HG02840 (cell line): Measurements from ENCODE around the gene CBL.

Experiments used
- ATAC-seq: cut with Tn5 transposase; IDR thresholded peaks from one replicate; pipeline ENCODE4 v1.9.1; 2021; ENCODE audit warnings: mild to moderate bottlenecking, moderate library complexity, moderate number of reproducible peaks; ENCODE audit not compliant: unreplicated experiment, low FRiP score

Gene CBL

DNA sequence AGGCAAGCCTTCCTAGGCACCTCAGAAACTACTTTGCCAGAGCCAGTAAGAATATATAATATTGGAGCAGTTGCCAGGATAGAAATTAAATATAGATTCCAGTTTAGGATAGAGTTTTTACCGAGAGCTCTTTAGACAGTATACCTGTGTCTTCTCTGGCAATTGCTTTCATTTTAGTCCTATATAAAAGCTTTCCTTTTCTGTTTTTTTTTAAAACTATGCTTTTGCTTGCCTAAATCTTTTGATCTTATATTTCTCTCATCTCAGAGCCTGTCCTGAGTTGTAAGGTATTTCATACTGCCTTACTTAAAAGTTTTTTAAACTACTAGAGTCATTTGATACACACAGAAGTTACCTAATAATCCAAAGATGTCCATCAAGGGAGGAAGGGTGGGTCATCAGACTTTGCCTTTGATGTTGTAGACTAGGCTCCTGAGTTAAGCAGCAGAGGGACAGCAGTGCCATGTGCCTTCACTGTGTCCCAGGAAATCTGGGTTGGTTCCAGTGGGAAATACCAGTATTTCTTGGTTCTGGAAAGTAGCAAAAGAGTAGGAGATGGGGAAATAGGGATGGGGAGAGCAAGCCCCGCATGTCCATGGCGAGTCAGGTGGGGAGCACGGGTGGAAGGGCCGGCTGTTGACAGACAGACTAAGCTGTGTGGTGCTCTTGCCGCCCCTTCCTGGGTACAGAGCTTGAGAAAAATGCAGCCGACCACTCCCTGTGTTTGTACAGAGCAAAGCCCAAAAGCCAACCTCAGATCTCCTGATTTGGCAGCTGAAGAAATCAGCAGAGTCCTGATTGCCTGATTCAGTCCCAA, 99.6 kb downstream of the CBL start:
- no peak for ATAC-seq

DNA sequence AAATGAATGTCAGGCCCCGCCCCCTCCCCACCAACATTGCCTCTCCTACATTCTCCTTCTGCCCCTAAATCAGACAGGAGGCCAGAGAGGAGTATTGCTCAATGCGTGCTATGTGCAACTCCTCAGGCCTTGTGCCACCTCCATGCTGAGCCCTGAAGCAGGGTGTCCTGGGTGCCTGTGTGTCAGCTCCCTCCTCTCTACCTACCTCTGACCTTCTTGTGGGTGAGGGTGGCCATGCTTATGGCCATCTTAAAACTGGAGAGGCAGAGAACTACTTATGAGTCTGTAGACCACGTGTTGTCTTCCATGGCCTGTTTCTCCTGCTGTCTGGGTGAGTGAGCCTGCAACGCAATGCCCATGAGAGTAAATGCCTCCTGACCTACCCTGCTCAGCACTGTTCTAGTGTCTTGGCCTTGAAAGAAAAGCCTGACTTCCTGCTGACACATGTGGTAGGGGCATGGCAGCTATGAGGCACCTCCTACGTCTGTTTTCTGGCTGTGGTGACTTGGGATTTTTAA, 100.3 kb downstream of the CBL start:
- no peak for ATAC-seq

GRCh38 chr11:119307219-119307618, 101.1 kb downstream of the CBL start:
- ATAC-seq: no peak

- ATAC-seq: no peak
Measured at GRCh38 chr11:119307974-119308373, 101.8 kb downstream of the CBL start.

DNA sequence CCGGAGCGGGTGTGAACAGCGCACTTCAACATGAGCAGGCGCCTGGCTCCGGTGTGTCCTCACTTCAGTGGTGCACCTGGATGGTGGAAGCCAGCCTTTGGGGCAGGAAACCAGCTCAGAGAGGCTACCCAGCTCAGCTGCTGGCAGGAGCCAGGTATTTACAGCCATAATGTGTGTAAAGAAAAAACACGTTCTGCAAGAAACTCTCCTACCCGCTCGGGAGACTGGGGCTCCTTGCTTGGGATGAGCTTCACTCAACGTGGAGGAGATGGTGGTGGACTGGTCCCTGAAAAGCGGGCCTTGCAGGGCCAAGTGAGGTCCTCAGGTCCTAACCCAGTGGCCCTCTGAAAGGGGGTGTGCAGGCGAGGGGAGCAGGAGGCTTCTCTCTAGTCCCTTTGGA, 103.3 kb downstream of the CBL start:
- ATAC-seq: no peak

DNA sequence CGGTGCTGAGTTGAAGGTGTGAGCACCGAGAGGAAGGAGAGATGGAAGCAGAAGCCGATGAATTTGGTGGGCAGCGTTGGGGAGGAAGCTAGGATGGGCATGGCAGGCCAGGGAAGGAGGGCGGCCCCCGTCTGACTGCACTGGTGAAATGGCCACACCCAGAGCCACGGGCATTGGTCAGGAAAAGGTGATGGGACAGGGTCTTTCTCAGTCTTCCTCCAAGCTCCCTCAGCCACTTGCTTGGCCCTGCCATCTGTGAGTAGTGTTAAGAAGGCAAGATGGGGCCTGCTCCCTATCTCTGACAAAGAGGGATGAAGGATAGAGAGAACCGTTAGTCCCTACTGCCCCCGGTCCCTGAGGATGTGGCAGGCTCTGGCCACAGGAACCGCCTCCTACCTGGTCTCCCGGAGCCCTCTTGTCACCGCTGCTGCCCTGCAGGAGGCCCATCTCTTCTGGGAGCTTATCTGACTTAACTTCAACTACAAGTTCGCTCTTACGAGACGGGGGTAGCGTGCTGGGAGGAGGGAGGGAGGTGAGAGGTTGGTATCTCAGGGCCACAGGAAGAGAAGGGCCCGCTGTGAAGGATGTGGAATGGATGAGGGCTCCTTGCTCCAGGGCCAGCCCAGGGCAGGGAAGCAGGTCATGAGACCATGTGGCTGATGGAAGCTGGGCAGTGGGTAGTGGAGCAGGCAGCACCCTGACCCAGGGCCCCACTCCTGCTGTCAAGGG, 104.0 kb downstream of the CBL start:
- ATAC-seq: no peak

DNA sequence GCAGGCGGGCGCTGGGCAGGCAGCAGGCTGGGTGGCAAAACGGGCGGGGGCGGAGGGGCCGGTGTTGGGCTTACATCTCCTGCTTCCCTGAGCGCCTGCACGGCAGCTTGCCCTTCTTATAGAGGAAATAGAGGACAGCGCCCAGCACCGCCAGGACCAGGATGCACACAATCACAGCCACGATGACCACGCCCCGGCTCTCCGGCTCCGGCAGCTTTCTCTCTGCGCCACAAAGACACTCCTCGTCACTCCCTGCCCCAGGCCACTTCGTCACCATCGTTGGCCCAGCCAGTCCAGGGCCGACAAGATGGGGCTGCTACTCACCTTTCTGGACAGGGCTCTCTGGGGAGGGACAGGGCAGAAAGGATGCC, 104.5 kb downstream of the CBL start:
- no peak for ATAC-seq

DNA sequence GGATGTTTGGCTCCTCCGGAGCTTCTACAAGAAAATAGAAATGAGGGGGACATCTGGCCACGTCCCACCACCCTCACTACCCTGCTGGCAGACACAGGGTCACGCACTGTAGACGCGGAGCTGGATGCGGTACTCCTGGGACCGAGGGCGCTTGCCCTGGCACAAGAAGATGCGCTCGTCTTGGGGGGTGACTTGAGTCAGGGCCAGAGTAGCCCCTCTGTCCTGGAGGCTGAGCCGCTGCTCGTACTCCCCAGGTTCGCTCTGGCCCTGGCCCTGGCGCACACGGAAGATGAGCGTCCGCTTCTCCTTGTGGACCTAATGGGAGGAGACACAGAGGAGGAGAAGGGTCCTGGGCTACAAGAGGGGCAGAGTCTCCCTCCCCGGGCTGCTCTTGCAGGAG, 108.6 kb downstream of the CBL start:
- ATAC-seq: no peak

GRCh38 chr11:119315131-119316015, 109.2 kb downstream of the CBL start:
- no peak for ATAC-seq

DNA sequence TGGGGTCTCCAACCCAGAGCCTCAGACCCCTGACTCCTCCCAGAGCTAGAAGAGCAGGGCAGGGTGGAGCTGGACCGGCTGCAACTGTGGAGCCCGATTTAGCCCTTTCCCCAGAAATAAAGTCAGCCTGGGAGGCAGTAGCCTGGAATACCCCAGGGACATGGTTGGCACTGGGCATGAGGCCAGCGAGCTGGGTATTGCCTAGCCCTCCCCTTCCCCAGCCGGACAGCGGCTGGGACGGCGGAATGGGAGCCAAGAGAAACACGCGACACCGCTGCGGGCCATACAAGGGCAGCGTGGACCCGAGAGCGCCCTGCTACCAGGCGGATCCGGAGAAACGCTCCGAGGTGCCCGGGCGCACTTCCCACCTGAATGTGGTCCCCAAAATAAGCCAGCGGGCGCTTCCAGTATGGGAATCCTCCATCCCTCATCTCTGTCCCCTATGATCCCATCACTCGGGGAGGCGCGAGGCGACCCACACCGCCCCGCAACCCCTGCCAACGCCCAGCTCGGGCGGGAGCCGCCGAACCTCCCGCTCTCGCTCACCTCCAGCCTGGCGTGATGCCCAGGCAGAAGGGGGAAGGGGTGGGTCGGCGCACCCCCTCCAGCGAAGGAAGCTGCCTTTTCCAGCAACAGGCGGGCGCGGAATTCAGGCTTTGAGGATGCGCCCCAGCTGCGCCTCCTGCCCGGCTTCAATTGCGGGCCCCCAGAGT, 110.0 kb downstream of the CBL start:
- no peak for ATAC-seq

- no peak for ATAC-seq
Measured at GRCh38 chr11:119316729-119317591, 110.8 kb downstream of the CBL start, which contains the start of gene MCAM. Gene MCAM (minus strand): TSS chr11:119317130. CDS start chr11:119317101, 29 bp downstream.

GRCh38 chr11:119317592-119318239, 111.6 kb downstream of the CBL start:
- no peak for ATAC-seq

DNA sequence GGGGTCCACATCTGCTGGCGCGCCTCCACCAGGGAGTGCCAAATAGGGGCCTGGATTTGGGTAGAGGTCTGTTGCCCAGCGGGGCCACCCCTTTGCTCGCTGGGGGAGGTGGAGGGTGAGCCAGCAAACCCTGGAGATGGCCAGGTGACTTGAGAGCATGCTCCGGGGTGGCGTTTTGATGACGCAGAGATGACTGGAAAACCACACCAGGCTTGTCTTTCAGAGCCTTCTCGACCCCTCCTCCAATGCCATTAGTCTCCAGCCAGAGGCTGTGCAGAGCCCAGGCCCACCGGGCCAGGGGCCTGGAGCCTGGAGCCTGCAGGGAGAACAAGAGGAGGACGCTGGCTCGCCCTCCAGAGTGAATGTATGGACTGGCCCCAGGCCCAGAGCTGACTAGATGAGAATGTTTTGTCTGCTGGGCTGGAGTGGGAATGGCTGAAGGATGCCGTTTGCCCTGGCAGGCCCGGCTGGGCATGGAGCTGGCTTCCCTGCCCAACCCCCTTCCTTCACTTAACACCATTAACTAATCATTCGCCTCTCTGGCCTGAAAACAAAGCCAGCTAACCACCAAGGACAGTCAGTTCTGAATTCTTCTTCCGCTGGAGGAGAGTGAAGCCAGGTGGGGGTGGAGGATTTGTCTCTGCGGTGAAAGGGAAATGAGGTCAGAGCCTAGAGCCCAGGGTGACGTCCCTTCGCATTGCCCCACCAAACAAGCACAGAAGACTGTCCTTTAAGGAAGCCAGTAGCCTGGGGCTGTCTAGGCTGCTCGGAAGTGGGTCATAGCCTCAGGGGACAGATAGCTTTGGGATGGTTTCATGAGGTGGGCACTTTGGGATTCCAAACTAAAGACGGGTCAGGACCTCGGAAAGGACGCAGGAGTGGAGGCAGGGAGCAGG, 112.3 kb downstream of the CBL start:
- ATAC-seq: no peak

DNA sequence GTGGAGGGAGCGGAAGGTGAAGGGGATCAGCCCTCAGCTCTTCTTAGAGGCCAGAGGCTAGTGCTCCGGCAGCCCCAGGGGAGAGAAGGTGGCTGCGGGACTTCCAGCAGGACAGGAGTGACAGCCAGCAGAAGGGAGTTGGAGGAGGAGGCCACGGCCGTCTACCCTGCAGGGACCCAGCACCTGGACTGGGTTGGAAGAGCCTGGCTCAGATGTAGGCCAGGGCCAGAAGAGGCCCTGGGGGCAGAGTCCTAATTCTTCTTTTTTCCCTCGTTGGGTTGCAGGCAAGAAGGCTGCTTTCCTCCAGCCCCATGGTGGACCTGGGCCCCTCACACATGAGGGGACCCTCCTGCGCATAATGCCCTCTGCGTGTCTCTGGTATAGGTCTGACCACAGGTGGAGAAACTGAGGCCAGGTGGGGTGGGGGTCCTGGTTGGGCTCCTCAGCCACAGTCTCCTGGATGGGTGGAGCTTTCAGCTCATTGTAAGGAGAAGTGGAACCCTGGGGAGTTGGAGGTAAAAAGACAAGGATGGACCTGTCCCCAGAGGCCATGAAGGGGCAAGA, 113.1 kb downstream of the CBL start:
- no peak for ATAC-seq

- no peak for ATAC-seq
Measured at GRCh38 chr11:119319700-119320239, 113.6 kb downstream of the CBL start.

- no peak for ATAC-seq
Measured at GRCh38 chr11:119320240-119320775, 114.2 kb downstream of the CBL start.
